K562 (cell line): ENCODE data around the gene ZNF143. TPM values are rescaled to one million over a fixed set of nuclear protein-coding genes. Genes with fewer than 3 reads are reported as not detected.

ENCODE experiments used
- BCL6 ChIP-seq: fragments of 250-450 bp; sonication (Bioruptor Pico); IDR thresholded peaks from 2 replicates; pipeline ENCODE4 v1.4.0; 2020
- CCNT2 ChIP-seq: IDR thresholded peaks from 2 replicates; pipeline ENCODE4 v1.6.1; 2011; ENCODE audit warnings: borderline replicate concordance, low read depth, mild to moderate bottlenecking, moderate library complexity, mixed read lengths, low read length; ENCODE audit not compliant: insufficient read length; ENCODE audit errors: extremely low read depth
- ERF ChIP-seq: fragments of 450-650 bp; formaldehyde crosslinking; IDR thresholded peaks from 2 replicates; pipeline ENCODE4 v1.4.0; 2020; ENCODE audit warnings: mild to moderate bottlenecking, mixed read lengths
- GATAD2B ChIP-seq: fragments of 450-650 bp; IDR thresholded peaks from 2 replicates; pipeline ENCODE4 v1.6.1; 2017; ENCODE audit warnings: mild to moderate bottlenecking, borderline replicate concordance
- HMGXB4 ChIP-seq: sonication (generic); formaldehyde crosslinking; IDR thresholded peaks from 2 replicates; pipeline ENCODE4 v1.8.1; 2023; ENCODE audit warnings: mild to moderate bottlenecking, missing genetic modification reagents
- MAX ChIP-seq: sonication (generic); formaldehyde crosslinking; IDR thresholded peaks from 2 replicates; pipeline ENCODE4 v1.9.0; 2022; ENCODE audit warnings: mild to moderate bottlenecking, missing genetic modification reagents
- NCOR1 ChIP-seq: fragments of 450-650 bp; IDR thresholded peaks from 2 replicates; pipeline ENCODE4 v1.6.1; 2016; ENCODE audit warnings: mild to moderate bottlenecking, moderate library complexity
- REST ChIP-seq, 2 experiments: fragments of 450-650 bp; formaldehyde crosslinking in 1 of 2; IDR thresholded peaks; 2 replicates each; pipeline versions ENCODE4 v1.4.0 to v1.6.1; 2014 to 2020; ENCODE audit warnings: mild to moderate bottlenecking in 2 of 2, borderline replicate concordance in 1 of 2, low read depth in 1 of 2
- RHOXF2B ChIP-seq: fragments of 250-450 bp; sonication (Bioruptor Pico); conservative IDR thresholded peaks from 2 replicates; pipeline ENCODE4 v1.5.1; 2021
- SFPQ ChIP-seq: fragments of 200-400 bp; formaldehyde crosslinking; IDR thresholded peaks from 2 replicates; pipeline ENCODE4 v1.6.1; 2017; ENCODE audit warnings: mild to moderate bottlenecking, low read depth, low read length, moderate library complexity
- TBP ChIP-seq: optimal IDR thresholded peaks from 2 replicates; pipeline ENCODE3; 2011; ENCODE audit warnings: low read depth, low read length, improper control_type of control experiment
- ZC3H8 ChIP-seq: fragments of 450-650 bp; IDR thresholded peaks from 2 replicates; pipeline ENCODE4 v1.6.1; 2017
- ZKSCAN8 ChIP-seq: fragments of 200-800 bp; sonication (Bioruptor generic); IDR thresholded peaks from 2 replicates; pipeline ENCODE4 v1.6.1; 2016; ENCODE audit warnings: missing genetic modification characterization, missing compliant biosample characterization
- ZNF140 ChIP-seq: fragments of 250-450 bp; sonication (Bioruptor Pico); IDR thresholded peaks from 2 replicates; pipeline ENCODE4 v1.8.0; 2021; ENCODE audit warnings: moderate library complexity, mild to moderate bottlenecking, inconsistent platforms
- ZNF644 ChIP-seq: fragments of 200-800 bp; sonication (Bioruptor generic); IDR thresholded peaks from 2 replicates; pipeline ENCODE4 v1.6.1; 2016; ENCODE audit warnings: low read depth, missing genetic modification characterization, missing compliant biosample characterization
- polyA plus RNA-seq, 8 experiments: library from polyadenylated mRNA; depleted of rRNA in 4 of 8; stranded (reverse) in 5 of 8; unstranded in 3 of 8; fragments of >200 nt; fragmentation: Nextera tagmentation in 2 of 8; fragmentation: Illumina TruSeq in 1 of 8; extraction: Ambion mirVana in 2 of 8; extraction: Trizol in 1 of 8; gene quantifications; 2 replicates each; pipeline versions ENCODE4 v1.2.1 to v1.2.3, GENCODE V29; 2011 to 2014; ENCODE audit warnings: inconsistent platforms in 1 of 8, missing spikeins in 1 of 8
- total RNA-seq, 7 experiments: library from RNA; depleted of rRNA in 6 of 7; stranded (reverse); fragments of >200 nt in 6 of 7; fragmentation: Illumina TruSeq in 2 of 7; extraction: Trizol in 2 of 7; gene quantifications; 2 replicates each; pipeline versions ENCODE4 v1.2.1 to v1.2.3, GENCODE V29; 2011 to 2021; ENCODE audit warnings: low replicate concordance in 1 of 7

The ZNF143 gene
- total and polyA plus RNA-seq, 9 of the 15 experiments (the other 6 are each of a cell fraction or from before 2014, with no cell fraction given), result 18.4 to 58.5 (median 27.1) TPM

- no peak for TF ChIP-seq ZNF140 (CRISPR knock-in tag)
- TF ChIP-seq TBP, result peak; percentile 92
- TF ChIP-seq GATAD2B, result 0 out of 2 replicates have a peak, but pooled peaks have one; percentile 23
- TF ChIP-seq ZC3H8, result no peak
- TF ChIP-seq REST (IDR thresholded peaks at IDR 0.05; ENCODE audit: borderline replicate concordance), result no peak
- peak; percentile 69; the same call in 1 of the 2 replicates for TF ChIP-seq REST (CRISPR knock-in tag; IDR thresholded peaks at IDR 0.05; ENCODE audit: low read depth)
- peak; percentile 45; the same call in 1 of the 2 replicates for TF ChIP-seq MAX
- TF ChIP-seq BCL6, result no peak
- TF ChIP-seq CCNT2, result peak; percentile 84
- no peak for TF ChIP-seq SFPQ
- 0 out of 2 replicates have a peak, but pooled peaks have one; percentile 44 for TF ChIP-seq HMGXB4
- TF ChIP-seq ERF (CRISPR knock-in tag), result 0 out of 2 replicates have a peak, but pooled peaks have one; percentile 42
- TF ChIP-seq RHOXF2B (CRISPR knock-in tag), result no peak
- 0 out of 2 replicates have a peak, but pooled peaks have one; percentile 49 for TF ChIP-seq ZKSCAN8 (CRISPR knock-in tag)
- peak; percentile 41 for TF ChIP-seq NCOR1
- peak; percentile 62 for TF ChIP-seq ZNF644 (tag)
Measured at GRCh38 chr11:9461063-9461759, 399 bp downstream of the ZNF143 start (continued).
